Lung (tissue), 12 donors: ENCODE results near the gene ARHGAP15. TPM values are rescaled to one million over a fixed set of nuclear protein-coding genes. Genes with fewer than 3 reads are reported as not detected.

Experiments used
- ATAC-seq: fragments of 200-7000 bp; cut with Tn5 transposase; one replicate; pipeline ENCODE4 v1.9.1; 2020; ENCODE audit warnings: moderate number of reproducible peaks; ENCODE audit not compliant: insufficient read depth, low FRiP score
- DNase-seq, 3 donors: peaks; one replicate each; pipeline ENCODE4 v3.0.0-alpha.2; 2013 to 2017
- H3K27ac ChIP-seq, 2 donors: one replicate each; pipeline ENCODE4 v1.5.1; 2013; ENCODE audit warnings: mild to moderate bottlenecking in 2 of 2, moderate library complexity in 2 of 2, control low read depth in 1 of 2, inconsistent platforms in 1 of 2, low read depth in 1 of 2, low read length in 1 of 2
- H3K27me3 ChIP-seq, 3 donors: one replicate each; pipeline ENCODE4 v1.5.1; 2013; ENCODE audit warnings: low read length in 2 of 3; ENCODE audit not compliant: control insufficient read depth in 3 of 3, insufficient read depth in 3 of 3
- H3K36me3 ChIP-seq, 4 donors: one replicate each; pipeline ENCODE4 v1.5.1; 2013; ENCODE audit warnings: low read length in 4 of 4, mild to moderate bottlenecking in 1 of 4, moderate library complexity in 1 of 4; ENCODE audit not compliant: control insufficient read depth in 4 of 4, insufficient read depth in 4 of 4
- H3K4me1 ChIP-seq, 5 donors: one replicate each; pipeline ENCODE4 v1.5.1; 2013; ENCODE audit warnings: low read length in 5 of 5, mild to moderate bottlenecking in 2 of 5, moderate library complexity in 1 of 5; ENCODE audit not compliant: control insufficient read depth in 5 of 5, insufficient read depth in 5 of 5
- H3K4me3 ChIP-seq: one replicate; pipeline ENCODE4 v1.5.1; 2013; ENCODE audit warnings: mild to moderate bottlenecking, control low read depth, moderate library complexity
- H3K9ac ChIP-seq, 2 donors: one replicate each; pipeline ENCODE4 v1.5.1; 2013; ENCODE audit warnings: low read length in 2 of 2, control low read depth in 1 of 2; ENCODE audit not compliant: insufficient read depth in 1 of 2
- H3K9me3 ChIP-seq, 4 donors: one replicate each; pipeline ENCODE4 v1.5.1; 2013; ENCODE audit warnings: low read length in 3 of 4, mild to moderate bottlenecking in 1 of 4, moderate library complexity in 1 of 4; ENCODE audit not compliant: control insufficient read depth in 4 of 4, insufficient read depth in 3 of 4
- WGBS, 2 donors: extraction: QIAGEN DNeasy Blood & Tissue Kit; methylation state at CpG; one replicate each; pipeline ENCODE4 v1.1.7; 2013; 5-methylcytosine and 5-hydroxymethylcytosine counted together
- polyA plus RNA-seq, 2 donors: library from polyadenylated mRNA; stranded (reverse); fragments of 200-250 nt; gene quantifications; one replicate each; pipeline ENCODE4 v1.2.1, GENCODE V29; 2013
- total RNA-seq, 2 donors: library from RNA; depleted of rRNA in 1 of 2; stranded (reverse); fragments of >200 nt in 1 of 2; gene quantifications; one replicate each; pipeline ENCODE4 v1.2.1, GENCODE V29; 2014 to 2021
- TF ChIP-seq, protein P1 (sequence below): IDR thresholded peaks from 2 replicates; pipeline ENCODE4 v1.5.1; 2012; ENCODE audit warnings: mild to moderate bottlenecking; ENCODE audit errors: control extremely low read depth, extremely low read depth
- donor health status: control.
- donor health status: control.
- donor health status: Bipolar disorder and iron deficiency.
- donor health status: healthy.
- donor health status: DM: yes; HTN: yes; CAD: no.

The ARHGAP15 gene
- total and polyA plus RNA-seq, 4 donors = 5.9 to 74.3 (median 13.2) TPM

GRCh38 chr2:143452817-143453451, 323.7 kb downstream of the ARHGAP15 start:
- no peaks in the 10 kb centered on the region for H3K27me3 ChIP-seq
- no peak overlapping the region for H3K27ac ChIP-seq
- peaks cover 0 to 3% (median 0%) of the 10 kb centered on the region in 4 donors for H3K36me3 ChIP-seq
- DNase-seq (no peak), ATAC-seq (peak; percentile 19)
- no peaks in the 10 kb centered on the region for H3K4me1 ChIP-seq
- no peak overlapping the region for H3K4me3 ChIP-seq
- TF ChIP-seq, protein P1, sequence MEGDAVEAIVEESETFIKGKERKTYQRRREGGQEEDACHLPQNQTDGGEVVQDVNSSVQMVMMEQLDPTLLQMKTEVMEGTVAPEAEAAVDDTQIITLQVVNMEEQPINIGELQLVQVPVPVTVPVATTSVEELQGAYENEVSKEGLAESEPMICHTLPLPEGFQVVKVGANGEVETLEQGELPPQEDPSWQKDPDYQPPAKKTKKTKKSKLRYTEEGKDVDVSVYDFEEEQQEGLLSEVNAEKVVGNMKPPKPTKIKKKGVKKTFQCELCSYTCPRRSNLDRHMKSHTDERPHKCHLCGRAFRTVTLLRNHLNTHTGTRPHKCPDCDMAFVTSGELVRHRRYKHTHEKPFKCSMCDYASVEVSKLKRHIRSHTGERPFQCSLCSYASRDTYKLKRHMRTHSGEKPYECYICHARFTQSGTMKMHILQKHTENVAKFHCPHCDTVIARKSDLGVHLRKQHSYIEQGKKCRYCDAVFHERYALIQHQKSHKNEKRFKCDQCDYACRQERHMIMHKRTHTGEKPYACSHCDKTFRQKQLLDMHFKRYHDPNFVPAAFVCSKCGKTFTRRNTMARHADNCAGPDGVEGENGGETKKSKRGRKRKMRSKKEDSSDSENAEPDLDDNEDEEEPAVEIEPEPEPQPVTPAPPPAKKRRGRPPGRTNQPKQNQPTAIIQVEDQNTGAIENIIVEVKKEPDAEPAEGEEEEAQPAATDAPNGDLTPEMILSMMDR = no peak
- WGBS, 2 donors = 58 to 69% methylated on average over 3 of the region's 3 CpGs
- no peak overlapping the region for H3K9ac ChIP-seq
- H3K9me3 ChIP-seq = no peaks in the 10 kb centered on the region

DNA sequence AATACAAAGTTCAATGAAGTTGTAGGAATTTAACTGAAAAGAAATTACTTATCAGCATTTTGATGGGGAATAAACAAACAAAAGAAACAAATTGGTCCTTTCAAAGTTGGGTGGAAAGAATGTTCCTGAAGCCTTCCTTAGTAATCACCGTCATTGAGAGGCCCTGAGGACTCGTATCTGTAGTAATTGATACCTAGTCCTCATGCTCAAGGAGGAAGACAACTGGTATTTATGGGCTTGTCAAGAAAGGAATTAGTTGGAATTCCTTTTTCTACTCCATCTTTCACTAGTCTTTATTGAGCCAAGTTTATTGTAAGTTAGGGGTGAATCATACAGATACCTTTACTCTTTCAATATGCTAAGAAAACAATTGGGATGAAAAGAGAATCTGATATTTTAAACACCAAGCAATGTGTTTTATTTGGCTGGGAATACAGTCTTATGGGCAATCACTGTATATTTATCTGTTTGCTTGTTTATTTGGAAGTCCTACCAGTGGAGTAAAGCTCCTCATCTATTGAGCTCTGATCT, 324.8 kb downstream of the ARHGAP15 start:
- TF ChIP-seq, protein P1 = no peak
- no peak for ATAC-seq
- no peaks in the 10 kb centered on the region for H3K27me3 ChIP-seq
- no peak for DNase-seq
- WGBS, 2 donors = 86 to 87% methylated on average over 2 of the region's 2 CpGs
- no peak overlapping the region for H3K4me3 ChIP-seq
- H3K36me3 ChIP-seq = peaks cover 0 to 5% (median 0%) of the 10 kb centered on the region in 4 donors
- no peak overlapping the region for H3K9ac ChIP-seq
- peaks cover 0 to 3% (median 0%) of the 10 kb centered on the region in 4 donors for H3K9me3 ChIP-seq
- H3K27ac ChIP-seq = no peak overlapping the region
- H3K4me1 ChIP-seq = no peaks in the 10 kb centered on the region

GRCh38 chr2:143455317-143455716, 326.1 kb downstream of the ARHGAP15 start:
- Histone ChIP-seq H3K4me3 (no peak overlapping the region), H3K27ac (no peak overlapping the region), H3K36me3 (peaks cover 0 to 5% (median 0%) of the 10 kb centered on the region in 4 donors), H3K9me3 (peaks cover 0 to 3% (median 0%) of the 10 kb centered on the region in 4 donors), H3K9ac (no peak overlapping the region), H3K4me1 (no peaks in the 10 kb centered on the region), H3K27me3 (no peaks in the 10 kb centered on the region)
- 94 to 99% methylated on average over 3 of the region's 3 CpGs for WGBS, 2 donors
- ATAC-seq = no peak
- TF ChIP-seq, protein P1 = no peak
- no peak for DNase-seq
